Fibroblast of the aortic adventitia (primary cell): Measurements from ENCODE around the gene SIGLEC7. TPM values are rescaled to one million over a fixed set of nuclear protein-coding genes. Genes with fewer than 3 reads are reported as not detected.

ENCODE experiments used
- DNase-seq: peaks from one replicate; pipeline ENCODE4 v3.0.0-alpha.2; 2010; ENCODE audit warnings: low read depth
- H3K4me3 ChIP-seq: 2 replicates; pipeline ENCODE4 v1.5.1; 2011; ENCODE audit warnings: low read depth, mild to moderate bottlenecking, control low read depth, low read length, moderate library complexity
- CTCF ChIP-seq: IDR thresholded peaks from 2 replicates; pipeline ENCODE4 v1.5.1; 2011; ENCODE audit warnings: mild to moderate bottlenecking, low read length, control low read depth, inconsistent platforms; ENCODE audit not compliant: insufficient read depth
- total RNA-seq: library from RNA; depleted of rRNA; stranded (reverse); fragments of >200 nt; gene quantifications from 2 replicates; pipeline ENCODE4 v1.2.3, GENCODE V29; 2012; ENCODE audit warnings: low replicate concordance

Gene SIGLEC7
- total RNA-seq, 1 donor: not detected

GRCh38 chr19:51097796-51098195, 44.3 kb upstream of the SIGLEC7 start:
- no peak for TF ChIP-seq CTCF
- H3K4me3 ChIP-seq: no peak overlapping the region
- DNase-seq: no peak

- no peak for TF ChIP-seq CTCF
- H3K4me3 ChIP-seq: no peak overlapping the region
- DNase-seq: no peak
Measured at GRCh38 chr19:51098365-51099046, 43.6 kb upstream of the SIGLEC7 start.

GRCh38 chr19:51099047-51099382, 43.1 kb upstream of the SIGLEC7 start:
- TF ChIP-seq CTCF: no peak
- DNase-seq: no peak
- no peak overlapping the region for H3K4me3 ChIP-seq

GRCh38 chr19:51100601-51101000, 41.5 kb upstream of the SIGLEC7 start:
- TF ChIP-seq CTCF: no peak
- DNase-seq: no peak
- H3K4me3 ChIP-seq: no peak overlapping the region

GRCh38 chr19:51101171-51101865, 40.8 kb upstream of the SIGLEC7 start:
- H3K4me3 ChIP-seq: no peak overlapping the region
- DNase-seq: no peak
- no peak for TF ChIP-seq CTCF

- no peak for DNase-seq
- H3K4me3 ChIP-seq: no peak overlapping the region
- TF ChIP-seq CTCF: no peak
Measured at GRCh38 chr19:51102991-51103390, 39.1 kb upstream of the SIGLEC7 start.
